HG02981 (cell line): Measurements from ENCODE around the gene NCSTN.
A peak's percentile ranks its signal among the peaks of the same experiment; 100 is the strongest.

Source experiments
- ATAC-seq: cut with Tn5 transposase; IDR thresholded peaks from one replicate; pipeline ENCODE4 v1.9.1; 2021; ENCODE audit warnings: mild to moderate bottlenecking, moderate library complexity; ENCODE audit not compliant: unreplicated experiment

Gene NCSTN

GRCh38 chr1:160342953-160343869 lies at the start of gene NCSTN, which contains the start of gene COPA:
TSS of gene NCSTN (plus strand) at chr1:160343383. CDS start at chr1:160343397, 14 bp downstream.
TSS of gene COPA (minus strand) at chr1:160343250. CDS start at chr1:160343170, 80 bp downstream.
- ATAC-seq, result peak; percentile 91

GRCh38 chr1:160296036-160296435 lies 47.1 kb upstream of the NCSTN start:
- ATAC-seq, result no peak

- ATAC-seq, result no peak
These were observed 43.0 kb upstream of the NCSTN start for GRCh38 chr1:160300173-160300572.

DNA sequence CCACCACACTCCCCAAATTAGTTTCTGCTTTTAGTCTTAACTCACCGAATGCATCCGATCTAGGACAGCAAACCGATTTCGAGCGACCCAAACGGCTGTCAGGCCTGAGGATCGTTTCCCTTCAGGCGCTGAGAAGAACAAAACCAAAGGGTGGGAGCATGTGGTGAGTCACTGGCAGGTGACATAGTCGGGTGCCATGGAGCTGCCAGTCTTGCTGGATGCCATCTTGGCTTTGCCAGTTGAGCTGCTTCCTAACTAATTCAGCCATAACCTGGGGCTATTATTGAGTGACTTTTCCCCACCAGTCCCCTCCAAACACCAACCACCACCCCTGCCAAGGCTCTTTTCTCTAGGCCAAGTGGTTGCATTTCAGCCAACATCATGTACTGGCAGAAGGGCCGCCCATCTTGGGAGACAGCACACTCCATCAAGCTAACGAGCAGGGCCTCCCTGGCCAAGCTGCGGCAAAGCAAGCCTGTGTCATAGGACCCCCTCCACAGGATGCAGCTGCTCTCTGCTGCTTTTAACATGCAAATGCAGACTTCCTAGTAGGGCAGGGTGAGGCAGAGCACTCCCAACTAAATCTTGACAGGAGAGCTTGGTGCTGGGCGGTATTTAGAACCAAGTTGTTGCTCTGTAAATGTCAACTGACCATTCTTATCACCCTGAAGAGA lies 35.9 kb upstream of the NCSTN start:
- ATAC-seq, result no peak

- ATAC-seq, result no peak
These were observed 34.6 kb upstream of the NCSTN start for GRCh38 chr1:160308451-160309184.

GRCh38 chr1:160309185-160309557 lies 34.0 kb upstream of the NCSTN start:
- ATAC-seq, result no peak

DNA sequence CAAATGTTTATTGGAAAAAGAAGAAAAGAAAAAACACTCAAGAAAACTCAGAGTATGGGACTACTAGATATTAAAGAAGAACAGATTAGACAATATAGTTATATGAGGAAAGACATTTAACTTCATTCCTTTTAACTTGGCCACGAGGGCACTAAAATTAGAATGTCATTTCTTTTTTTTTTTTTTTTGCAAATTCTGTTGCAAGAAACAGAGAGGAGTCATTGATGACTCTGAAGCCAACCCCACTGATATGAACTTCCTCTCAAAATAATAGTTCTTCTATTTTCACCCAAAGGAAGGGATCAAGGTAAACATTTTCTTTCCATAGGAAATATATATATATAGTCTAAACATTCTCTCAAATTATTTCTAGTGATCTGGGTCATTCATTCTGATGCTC lies 33.6 kb upstream of the NCSTN start:
- ATAC-seq, result no peak

- no peak for ATAC-seq
These were observed 27.8 kb upstream of the NCSTN start for GRCh38 chr1:160315359-160315758.

- no peak for ATAC-seq
These were observed 20.4 kb upstream of the NCSTN start for GRCh38 chr1:160322831-160323230.

DNA sequence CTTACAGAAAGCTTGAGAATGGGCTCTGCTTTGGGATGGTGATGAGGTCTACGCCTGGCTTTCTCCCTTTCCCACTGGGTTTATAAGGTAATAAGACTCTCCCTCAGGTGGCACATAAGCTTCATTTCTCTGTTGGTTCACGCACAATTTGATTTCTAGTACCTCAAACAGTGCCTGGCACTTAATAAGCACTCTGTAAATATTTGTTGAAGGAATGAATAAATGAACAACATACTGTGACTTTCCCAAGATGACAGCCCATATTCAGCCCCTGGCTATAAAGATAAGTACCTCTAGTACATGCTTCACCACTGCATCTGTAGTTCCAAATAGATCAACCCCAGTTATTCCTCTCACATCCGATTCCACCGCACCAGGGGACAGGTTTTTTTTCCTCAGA lies 17.9 kb upstream of the NCSTN start:
- ATAC-seq, result no peak

DNA sequence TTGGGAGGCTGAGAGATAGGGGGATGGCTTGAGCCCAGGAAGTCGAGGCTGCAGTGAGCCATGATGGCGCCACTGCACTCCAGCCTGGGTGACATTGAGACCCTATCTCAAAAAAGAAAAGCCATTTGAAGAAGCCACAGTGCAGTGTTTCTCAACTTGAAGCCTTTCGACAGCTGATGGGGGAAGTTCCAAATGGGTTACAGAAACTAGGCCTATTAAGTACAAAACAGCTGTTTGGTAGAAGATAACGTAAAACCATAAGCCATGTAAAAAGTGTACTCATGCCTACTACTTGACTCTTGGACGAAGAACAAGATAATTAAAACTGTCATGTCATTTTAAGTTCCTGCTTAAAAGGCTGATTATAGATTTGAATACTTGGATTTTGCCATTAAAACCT lies 16.8 kb upstream of the NCSTN start:
- no peak for ATAC-seq

DNA sequence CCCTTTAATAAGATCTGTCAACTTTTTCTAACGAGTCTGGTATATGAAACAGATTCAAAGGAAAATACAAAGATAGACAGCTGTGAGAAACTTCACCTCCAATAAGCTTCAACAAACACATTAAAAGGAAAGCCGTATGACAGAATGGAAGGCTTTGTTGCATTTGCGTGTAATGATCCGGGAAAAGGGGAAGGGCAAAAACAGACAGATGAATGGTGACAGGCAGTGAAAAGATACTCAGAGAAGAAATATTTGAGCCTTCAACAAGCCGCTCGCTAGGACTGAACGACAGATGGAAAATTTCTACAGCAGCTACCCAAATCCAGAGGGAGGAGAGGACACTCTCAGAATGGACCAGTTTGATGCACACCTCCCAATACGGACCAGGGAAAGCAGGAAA lies 15.0 kb upstream of the NCSTN start:
- no peak for ATAC-seq

DNA sequence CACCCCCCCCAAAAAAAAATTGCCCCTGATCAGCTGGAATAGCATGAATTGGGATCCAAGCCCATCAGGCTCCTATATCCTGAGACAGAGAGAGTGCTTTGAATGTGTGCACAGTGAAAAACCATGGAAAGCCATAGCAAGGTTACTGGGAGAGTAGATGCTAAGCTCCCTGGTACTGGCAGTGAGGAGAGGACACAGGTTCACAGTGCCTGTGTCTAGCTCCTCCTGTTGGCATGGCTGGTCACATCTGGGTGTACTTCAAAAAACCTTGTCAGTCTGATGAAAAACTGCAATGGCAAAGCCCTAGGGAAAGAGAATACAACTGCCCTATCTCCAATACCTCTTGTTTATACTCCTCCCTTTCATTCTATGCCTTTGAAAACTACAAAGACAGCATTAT lies 13.1 kb upstream of the NCSTN start:
- ATAC-seq, result no peak

GRCh38 chr1:160332516-160332915 lies 10.7 kb upstream of the NCSTN start:
- ATAC-seq, result no peak

DNA sequence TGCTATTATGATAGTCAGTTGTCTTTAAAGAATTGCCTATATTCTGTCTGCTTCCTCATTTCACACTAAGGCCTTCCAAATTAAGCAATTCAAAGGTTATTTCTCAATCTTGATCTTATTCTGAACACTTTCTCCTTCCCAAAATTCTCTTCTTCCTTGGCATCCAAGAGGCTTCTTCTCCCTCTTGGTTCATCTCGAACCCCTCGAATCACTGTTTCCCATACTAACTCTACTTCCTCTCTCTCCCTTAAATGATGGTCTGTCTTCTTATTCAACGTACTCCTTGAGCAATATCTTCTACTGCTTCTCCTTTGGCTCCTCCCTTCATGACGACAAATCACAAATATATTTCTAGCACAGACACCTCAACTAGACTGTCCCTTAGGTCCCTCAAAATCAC lies 4.6 kb upstream of the NCSTN start:
- ATAC-seq, result no peak

DNA sequence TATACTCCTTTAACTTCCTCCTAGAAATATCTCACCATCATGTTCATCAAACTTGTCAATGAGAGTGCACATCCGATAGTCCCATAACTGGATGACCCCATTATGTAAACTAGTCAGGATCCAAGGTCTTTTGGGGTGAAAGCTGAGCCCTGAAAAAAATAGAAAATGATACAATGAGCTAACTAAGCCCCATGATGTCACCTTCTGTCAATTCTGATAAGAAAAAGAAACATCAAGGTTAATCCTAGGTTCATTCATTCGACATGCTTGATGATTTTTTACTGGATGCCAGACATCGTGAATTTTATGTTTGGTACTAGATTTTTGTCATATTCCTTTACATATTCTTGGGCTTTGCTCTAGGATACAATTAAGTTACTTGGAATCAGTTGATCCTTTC lies 3.0 kb upstream of the NCSTN start:
- no peak for ATAC-seq

GRCh38 chr1:160340866-160341265 lies 2.3 kb upstream of the NCSTN start:
- ATAC-seq, result no peak

DNA sequence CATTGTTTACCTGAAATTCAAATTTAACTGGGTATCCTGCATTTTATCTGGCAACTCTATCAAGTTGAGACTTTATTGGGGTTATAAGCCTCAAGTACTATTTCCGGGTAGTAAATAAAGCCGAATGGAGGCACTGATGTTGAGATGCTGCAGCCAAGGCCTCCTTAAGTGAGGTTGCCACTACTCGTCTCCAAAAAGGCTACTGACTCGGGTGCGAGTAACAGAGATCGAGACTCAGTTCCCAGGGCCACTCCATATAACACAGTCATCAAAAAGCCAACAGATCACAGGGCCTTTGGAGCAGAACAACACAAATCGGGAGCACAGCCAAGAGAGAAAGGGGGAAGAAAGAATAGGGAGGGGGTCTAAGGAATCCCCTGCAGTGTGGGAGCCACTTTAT lies 657 bp upstream of the NCSTN start:
- no peak for ATAC-seq

DNA sequence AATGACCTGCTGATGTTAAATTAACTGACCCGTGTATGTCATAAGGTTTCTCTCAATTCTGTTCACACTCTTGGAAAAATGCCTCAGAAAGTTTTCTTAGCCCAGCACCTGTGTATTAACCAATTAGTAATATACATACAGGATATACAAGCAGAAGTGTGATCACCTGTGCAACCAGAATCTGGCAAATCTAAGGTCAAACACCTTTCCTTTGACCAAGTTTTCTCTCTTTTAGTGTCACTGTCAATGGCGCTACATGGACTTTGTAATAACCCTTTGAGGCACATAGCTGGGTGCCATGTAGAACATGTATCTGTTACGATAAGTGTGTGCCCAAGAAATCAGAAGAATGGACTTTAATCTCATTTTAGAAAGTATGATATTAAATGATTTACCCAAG lies 1.1 kb downstream of the NCSTN start:
- ATAC-seq, result no peak

GRCh38 chr1:160344936-160345335 lies 1.8 kb downstream of the NCSTN start:
- no peak for ATAC-seq

GRCh38 chr1:160346463-160346862 lies 3.3 kb downstream of the NCSTN start:
- no peak for ATAC-seq

- no peak for ATAC-seq
These were observed 3.8 kb downstream of the NCSTN start for GRCh38 chr1:160346958-160347357.
